Activated effector memory CD4-positive, alpha-beta T cell treated with Interleukin-2 at 50 U/mL for 16 hours (primary cell): Measurements from ENCODE around the gene CIAO2B.

ENCODE experiments used
- DNase-seq: peaks from one replicate; pipeline ENCODE4 v3.0.0-alpha.2; 2020

CIAO2B gene

GRCh38 chr16:66885491-66885890 is 48.7 kb downstream of the CIAO2B start:
- no peak for DNase-seq

GRCh38 chr16:66882702-66883101 is 51.5 kb downstream of the CIAO2B start:
- DNase-seq, result no peak
